ENCODE data around the gene C5orf24. TPM values are rescaled to one million over a fixed set of nuclear protein-coding genes. Genes with fewer than 3 reads are reported as not detected.
"Not testable (repeated sequence)": the region's sequence is repeated elsewhere in the genome, so short reads cannot be mapped to it uniquely, and the experiment has no call there.

The C5orf24 gene
- total RNA-seq, 1 donor from 2014 or later, result 73.2 TPM

- DNase-seq (ENCODE audit: low spot score), result not testable (repeated sequence)
These were observed 10.7 kb downstream of the C5orf24 start for GRCh38 chr5:134856465-134856864.

GRCh38 chr5:134857401-134857800 is 11.6 kb downstream of the C5orf24 start:
- DNase-seq (ENCODE audit: low spot score), result no peak

GRCh38 chr5:134864707-134865106 is 18.9 kb downstream of the C5orf24 start:
- no peak for DNase-seq (ENCODE audit: low spot score)

GRCh38 chr5:134873494-134873893 is 27.7 kb downstream of the C5orf24 start:
- no peak for DNase-seq (ENCODE audit: low spot score)

- DNase-seq (ENCODE audit: low spot score), result peak; percentile 90
These were observed 28.4 kb downstream of the C5orf24 start, which contains the start of gene TXNDC15 for GRCh38 chr5:134873987-134874830. Gene TXNDC15 (plus strand): TSS chr5:134874371. CDS start chr5:134874428, 57 bp downstream.

GRCh38 chr5:134874831-134875655 is 29.3 kb downstream of the C5orf24 start:
- peak; percentile 91 for DNase-seq (ENCODE audit: low spot score)

- DNase-seq (ENCODE audit: low spot score), result no peak
These were observed 31.4 kb downstream of the C5orf24 start for GRCh38 chr5:134877159-134877558.

GRCh38 chr5:134878403-134878802 is 32.6 kb downstream of the C5orf24 start:
- no peak for DNase-seq (ENCODE audit: low spot score)

GRCh38 chr5:134879456-134879855 is 33.7 kb downstream of the C5orf24 start:
- DNase-seq (ENCODE audit: low spot score), result no peak

GRCh38 chr5:134880937-134881336 is 35.2 kb downstream of the C5orf24 start:
- not testable (repeated sequence) for DNase-seq (ENCODE audit: low spot score)

GRCh38 chr5:134881711-134882110 is 35.9 kb downstream of the C5orf24 start:
- DNase-seq (ENCODE audit: low spot score), result not testable (repeated sequence)

- DNase-seq (ENCODE audit: low spot score), result no peak
These were observed 41.9 kb downstream of the C5orf24 start for GRCh38 chr5:134887593-134888159.

- no peak for DNase-seq (ENCODE audit: low spot score)
These were observed 43.6 kb downstream of the C5orf24 start for GRCh38 chr5:134889335-134889734.

GRCh38 chr5:134891473-134891872 is 45.7 kb downstream of the C5orf24 start:
- DNase-seq (ENCODE audit: low spot score), result no peak

- DNase-seq (ENCODE audit: low spot score), result no peak
These were observed 46.5 kb downstream of the C5orf24 start for GRCh38 chr5:134892282-134892681.

- no peak for DNase-seq (ENCODE audit: low spot score)
These were observed 47.2 kb downstream of the C5orf24 start for GRCh38 chr5:134892926-134893325.

- DNase-seq (ENCODE audit: low spot score), result no peak
These were observed 48.2 kb downstream of the C5orf24 start for GRCh38 chr5:134893748-134894505.

GRCh38 chr5:134902071-134902801 is 56.5 kb downstream of the C5orf24 start:
- no peak for DNase-seq (ENCODE audit: low spot score)

GRCh38 chr5:134904610-134905245 is 59.0 kb downstream of the C5orf24 start, which contains the start of gene PCBD2:
Gene PCBD2 (plus strand): TSS chr5:134905131. CDS start chr5:134905140, 9 bp downstream.
- peak; percentile 92 for DNase-seq (ENCODE audit: low spot score)

Data from umbilical cord (tissue), 2 donors.